GM15510 (cell line): Measurements from ENCODE around the gene TNF.
A peak's percentile ranks its signal among the peaks of the same experiment; 100 is the strongest.

Source experiments
- POLR2A ChIP-seq: IDR thresholded peaks from 3 replicates; pipeline ENCODE4 v1.6.1; 2011; ENCODE audit warnings: borderline replicate concordance; ENCODE audit not compliant: insufficient read length; ENCODE audit errors: extremely low read depth

Gene TNF

GRCh38 chr6:31586599-31587281 is 11.4 kb downstream of the TNF start:
- peak; percentile 45 for TF ChIP-seq POLR2A

GRCh38 chr6:31587791-31588777 is 12.7 kb downstream of the TNF start:
- TF ChIP-seq POLR2A, result no peak

GRCh38 chr6:31588871-31589650 is 13.7 kb downstream of the TNF start:
- TF ChIP-seq POLR2A, result no peak

DNA sequence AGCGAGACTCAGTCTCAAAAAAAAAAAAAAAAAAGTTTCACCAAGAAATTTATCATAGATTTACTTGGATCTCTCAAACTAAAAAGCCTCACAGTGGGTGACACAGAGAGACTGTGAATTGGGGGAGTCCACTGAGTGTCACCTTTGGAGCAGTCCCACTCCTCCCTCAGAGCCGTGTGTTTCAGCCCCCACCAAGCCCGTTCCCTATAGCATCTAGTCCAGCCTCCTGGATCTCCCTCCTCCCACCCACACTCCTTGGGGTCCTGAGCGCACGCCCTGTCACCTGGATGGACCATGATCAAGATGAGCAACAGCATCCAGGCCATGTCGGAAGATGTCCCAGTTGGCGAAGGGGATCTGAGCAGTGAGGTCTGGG is 17.0 kb downstream of the TNF start:
- no peak for TF ChIP-seq POLR2A

- no peak for TF ChIP-seq POLR2A
These were observed 21.6 kb downstream of the TNF start for GRCh38 chr6:31597006-31597405.

DNA sequence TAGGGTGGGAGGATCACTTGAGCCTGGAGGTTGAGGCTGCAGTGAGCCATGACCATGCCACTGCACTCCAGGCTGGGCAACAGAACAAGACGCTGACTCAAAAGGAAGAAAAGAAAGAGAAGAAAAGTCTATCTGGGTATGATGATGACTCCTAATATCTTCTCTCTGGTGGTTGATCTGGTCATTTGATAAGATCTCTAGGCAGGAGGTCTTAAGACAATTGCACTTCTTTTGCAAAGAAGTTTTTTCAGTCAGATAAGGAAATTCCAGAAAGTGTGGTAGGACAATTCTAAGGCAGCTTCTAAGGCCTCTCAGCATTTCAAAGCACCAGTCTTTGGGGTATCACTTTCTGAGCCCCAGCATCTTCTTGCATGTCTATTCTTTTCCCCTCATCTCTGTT is 32.0 kb downstream of the TNF start:
- no peak for TF ChIP-seq POLR2A

DNA sequence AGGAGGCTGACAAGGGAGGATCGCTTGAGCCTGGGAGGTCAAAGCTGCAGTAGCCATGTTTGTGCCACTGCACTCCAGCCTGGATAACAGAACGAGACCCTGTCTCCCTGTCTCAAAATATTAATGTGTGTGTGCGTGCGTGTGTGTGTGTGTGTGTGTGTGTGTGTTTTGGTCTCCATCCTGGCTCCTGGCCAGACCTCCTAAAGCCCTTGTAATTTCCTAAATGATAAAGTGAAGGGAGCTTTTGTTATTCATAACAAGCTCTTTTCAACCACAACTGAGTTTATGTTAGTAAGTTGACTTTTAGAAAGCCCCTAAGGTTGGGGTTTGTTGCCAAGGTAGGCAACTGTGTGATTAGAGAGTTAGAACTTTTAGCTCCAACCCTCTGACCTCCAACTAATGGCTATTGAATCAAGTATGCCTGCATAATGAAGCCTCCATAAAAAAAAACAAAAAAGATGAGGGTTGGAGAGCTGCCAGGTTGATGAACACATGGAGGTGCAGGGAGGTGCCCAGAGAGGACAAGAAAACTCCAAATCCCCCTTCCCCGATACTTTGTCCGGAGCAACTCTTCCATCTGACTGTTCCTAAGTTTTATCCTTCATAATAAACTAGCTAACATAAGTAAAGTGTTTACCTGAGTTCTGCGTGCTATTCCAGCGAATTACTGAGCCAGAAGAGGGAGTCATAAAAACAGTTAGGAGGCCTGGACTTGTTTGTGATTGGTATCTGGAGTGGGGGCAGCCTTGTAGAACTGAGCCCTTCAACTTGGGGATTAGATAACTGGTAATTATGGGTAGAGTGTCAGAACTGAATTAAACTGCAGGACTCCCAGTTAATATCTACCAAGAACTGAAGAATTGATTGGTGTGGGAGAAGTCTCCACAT is 34.4 kb downstream of the TNF start:
- no peak for TF ChIP-seq POLR2A

GRCh38 chr6:31610968-31611367 is 35.6 kb downstream of the TNF start:
- no peak for TF ChIP-seq POLR2A

DNA sequence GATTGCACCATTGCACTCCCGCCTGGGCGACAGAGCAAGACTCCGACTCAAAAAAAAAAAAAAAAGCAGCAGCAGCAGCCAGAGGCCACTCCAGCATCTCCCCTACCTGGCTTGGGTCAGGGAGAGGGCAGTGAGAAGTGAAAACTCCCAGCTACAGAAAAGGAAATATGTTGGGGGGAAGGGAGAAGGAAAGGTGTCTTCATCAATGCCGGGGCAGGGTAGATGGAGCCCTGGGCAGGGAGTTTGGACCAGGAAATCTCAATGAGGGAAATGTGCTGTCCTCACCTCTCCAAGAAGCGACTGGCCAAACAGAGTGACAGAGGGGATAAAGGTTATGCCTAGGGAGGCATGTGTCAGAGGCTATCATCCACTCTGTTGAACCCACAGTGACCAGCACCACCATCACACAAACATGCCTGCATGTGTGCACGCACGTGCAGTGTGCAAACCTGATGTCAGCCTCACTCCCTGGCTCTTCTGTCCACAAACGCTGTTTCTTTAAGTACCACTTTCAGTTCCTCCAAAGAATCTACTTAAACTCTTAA is 38.8 kb downstream of the TNF start:
- no peak for TF ChIP-seq POLR2A

GRCh38 chr6:31614684-31615578 is 39.6 kb downstream of the TNF start, which contains the start of gene AIF1:
Gene AIF1 (plus strand): TSS chr6:31615234. CDS start chr6:31615330, 96 bp downstream.
- no peak for TF ChIP-seq POLR2A

DNA sequence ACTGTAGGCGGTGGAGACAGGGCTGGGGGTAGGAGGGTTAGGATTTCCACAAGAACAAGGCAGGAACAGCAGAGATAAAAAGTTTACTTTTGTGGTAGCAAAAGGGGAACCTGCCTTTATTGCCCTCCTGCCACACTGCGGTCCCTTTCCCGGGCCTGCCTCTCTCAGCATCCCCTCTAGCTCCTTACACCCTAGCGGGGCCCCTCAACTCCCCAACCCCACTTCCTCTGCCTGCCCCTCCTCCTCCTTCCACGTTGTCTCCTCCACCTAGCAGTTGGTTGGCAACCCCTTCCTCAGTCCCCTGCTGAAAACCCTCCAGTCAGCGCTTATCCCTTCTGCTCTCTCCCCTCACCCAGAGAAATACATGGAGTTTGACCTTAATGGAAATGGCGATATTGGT is 40.4 kb downstream of the TNF start:
- TF ChIP-seq POLR2A, result no peak

DNA sequence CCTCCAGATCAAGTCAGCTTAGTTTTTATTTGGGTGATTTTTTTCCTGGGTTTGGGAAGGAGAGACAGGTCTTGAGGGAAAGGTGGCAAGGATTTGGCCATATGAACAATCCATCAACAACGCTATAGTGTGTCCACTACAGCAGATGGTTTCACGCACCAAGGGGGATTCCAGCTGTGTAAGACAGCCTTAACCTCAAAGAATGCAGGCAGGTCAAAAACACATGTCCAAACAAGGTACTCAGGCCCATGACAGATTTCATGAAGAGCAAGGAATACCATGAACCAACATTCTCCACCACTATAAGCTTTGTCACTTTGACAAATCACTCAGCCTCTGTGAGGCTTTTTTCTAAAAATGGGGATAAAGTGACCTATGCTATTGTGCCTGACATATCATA is 41.6 kb downstream of the TNF start:
- TF ChIP-seq POLR2A, result no peak

DNA sequence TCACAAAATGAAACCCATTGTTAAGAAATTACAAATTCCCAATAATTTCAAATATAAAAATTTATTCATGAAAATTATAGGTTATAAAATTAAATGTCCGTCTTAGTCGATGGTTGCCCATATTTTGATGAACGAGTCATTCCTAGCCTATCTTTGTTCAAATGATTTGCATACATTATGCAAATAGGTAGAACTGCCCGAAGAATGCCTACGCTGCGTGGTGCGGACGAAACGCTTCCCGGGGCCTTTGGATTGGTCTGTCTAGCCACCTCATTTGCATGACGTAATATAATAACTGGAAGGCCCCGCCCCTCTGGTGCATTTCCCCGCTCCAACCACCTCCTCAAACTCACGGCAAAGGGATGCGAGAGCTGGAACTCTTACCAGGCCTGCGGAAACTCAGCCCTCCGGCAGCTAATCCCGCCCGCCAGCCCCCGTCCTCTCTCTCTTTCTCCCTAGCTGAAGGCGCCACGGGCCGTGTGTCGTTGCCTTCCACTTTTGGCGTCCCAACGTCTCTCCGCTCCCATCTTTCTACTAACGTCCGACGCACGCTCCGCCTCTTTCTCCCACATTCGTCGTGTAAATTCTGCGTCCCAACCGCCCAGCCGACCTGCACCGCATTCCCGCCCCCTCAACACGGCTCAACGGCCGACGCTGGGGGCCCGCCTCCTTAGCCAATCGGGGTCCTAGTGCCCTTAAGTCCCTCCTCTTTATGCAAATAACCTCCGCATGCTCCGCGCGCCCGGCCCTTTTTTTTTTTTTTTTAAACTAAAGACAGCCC is 44.6 kb downstream of the TNF start:
- peak; percentile 81 for TF ChIP-seq POLR2A
